COR-L47 (cell line): ENCODE measurements around the gene WDR6.

Experiments used
- DNase-seq: peaks from one replicate; lab custom pipeline; 2025; lab: John Stamatoyannopoulos, UW

The WDR6 gene

GRCh38 chr3:49029563-49029884 is 22.3 kb downstream of the WDR6 start:
- no peak for DNase-seq

GRCh38 chr3:49030321-49030720 is 23.1 kb downstream of the WDR6 start:
- DNase-seq: no peak

DNA sequence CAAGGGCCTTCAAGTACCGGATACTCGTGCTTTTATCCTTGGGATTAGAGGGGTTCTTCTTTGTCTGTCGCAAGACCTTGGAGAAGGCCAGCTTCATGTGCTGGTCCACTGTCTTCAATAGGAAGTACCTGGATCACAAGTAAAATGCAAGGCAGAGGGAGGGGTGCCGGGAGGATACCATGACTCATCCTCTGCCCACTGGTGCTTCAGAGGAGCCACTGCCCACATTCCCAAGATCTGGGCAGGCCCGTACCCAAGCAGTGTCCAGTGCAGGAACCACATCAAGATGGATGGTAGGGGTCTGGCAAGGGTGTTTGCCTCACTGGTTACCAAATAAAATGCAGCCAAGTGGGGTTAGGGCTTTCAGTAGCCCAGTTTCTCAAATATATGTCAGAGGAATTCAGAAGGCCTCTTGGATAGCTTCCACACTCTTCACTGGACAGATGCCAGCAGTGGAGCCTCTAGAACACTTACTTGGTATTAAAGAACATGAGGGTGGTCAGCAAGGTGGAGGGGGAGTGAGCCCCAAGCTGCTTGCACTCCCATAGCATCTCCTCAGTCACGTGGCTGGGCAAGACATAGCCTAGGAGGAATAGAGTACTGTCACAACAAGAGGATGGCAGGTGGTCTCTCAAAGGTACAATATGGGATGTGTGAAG is 25.6 kb downstream of the WDR6 start:
- no peak for DNase-seq

DNA sequence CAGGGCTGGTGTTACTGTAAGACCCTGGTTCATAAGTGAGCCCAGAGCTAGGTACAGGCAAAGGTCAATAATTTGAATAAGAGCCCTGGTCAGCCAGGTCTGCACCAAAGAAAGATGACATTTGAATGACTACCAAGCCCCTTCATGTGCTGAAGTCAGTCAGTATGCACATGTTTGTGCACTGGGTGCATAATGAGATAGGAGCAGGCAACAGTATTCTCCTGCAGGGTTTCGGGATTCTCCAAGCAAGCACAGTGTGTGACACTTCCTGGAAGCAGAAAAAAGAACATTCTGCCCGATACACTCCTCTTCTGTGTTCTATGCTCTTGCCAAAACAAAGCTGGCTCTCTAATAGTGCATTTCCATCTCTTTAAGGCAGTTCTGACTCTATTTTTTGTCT is 27.5 kb downstream of the WDR6 start:
- DNase-seq: no peak

DNA sequence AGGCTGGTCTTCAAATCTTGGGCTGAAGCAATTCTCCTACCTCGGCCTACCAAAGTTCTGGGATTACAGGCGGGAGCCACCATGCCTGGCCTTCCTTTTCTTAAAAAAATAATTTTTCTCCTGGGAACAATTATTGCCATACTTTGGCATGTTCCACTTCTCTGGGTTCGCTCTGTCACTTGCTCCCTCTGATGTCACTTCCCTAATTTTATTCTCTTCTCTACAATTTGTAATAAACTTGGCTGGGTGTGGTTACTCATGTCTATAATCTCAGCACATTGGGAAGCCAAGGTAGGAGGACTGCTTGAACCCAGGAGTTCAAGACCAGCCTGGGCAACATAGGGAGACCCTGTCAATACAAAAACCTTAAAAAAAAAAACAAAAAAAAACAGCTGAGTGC is 28.1 kb downstream of the WDR6 start:
- DNase-seq: no peak

GRCh38 chr3:49053543-49053942 is 46.4 kb downstream of the WDR6 start:
- DNase-seq: no peak

DNA sequence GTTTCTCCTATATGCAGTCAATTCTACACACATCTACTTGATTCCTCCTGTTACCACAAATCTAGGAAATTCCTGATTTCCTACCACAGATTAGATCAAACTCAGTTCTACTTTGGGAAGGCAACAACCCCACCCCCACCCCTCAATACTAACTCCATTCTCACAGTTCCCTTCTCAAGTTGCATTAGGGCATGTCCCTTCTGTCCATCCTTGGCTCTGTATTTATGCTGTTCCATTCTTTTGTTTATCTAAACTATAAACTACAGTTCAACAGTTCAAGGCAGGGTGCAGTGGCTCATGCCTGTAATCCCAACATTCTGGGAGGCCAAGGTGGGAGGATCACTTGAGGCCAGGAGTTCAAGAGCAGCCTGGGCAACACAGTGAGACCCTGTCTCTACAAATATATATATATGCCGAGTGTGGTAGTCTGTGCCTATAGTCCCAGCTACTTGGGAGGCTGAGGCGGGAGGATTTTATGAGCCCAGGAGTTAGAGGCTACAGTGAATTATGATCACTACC is 47.2 kb downstream of the WDR6 start:
- DNase-seq: no peak

DNA sequence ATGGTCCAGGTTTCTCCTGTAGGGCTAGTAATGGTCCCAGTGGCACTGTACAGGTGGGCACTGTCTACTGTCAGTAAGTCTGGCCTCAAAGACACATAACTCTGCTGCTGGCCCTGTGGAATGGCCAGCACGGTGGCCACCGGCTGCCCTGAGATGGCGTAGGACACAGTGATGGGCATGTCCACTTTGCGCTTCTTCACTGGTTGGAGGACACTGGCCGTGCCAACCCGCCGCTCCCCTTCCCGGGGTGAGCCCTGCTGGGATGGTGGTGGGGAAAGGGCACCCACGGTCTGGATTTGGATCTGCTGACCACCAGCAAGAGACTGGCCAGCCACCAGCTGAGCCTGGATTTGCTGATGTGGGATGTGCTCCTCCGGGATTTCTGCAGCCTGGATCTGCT is 50.1 kb downstream of the WDR6 start:
- DNase-seq: no peak

- no peak for DNase-seq
Measured at GRCh38 chr3:49058011-49058410, 50.8 kb downstream of the WDR6 start.
